ENCODE results near the gene PRSS48.
"Not testable (repeated sequence)": the region's sequence is repeated elsewhere in the genome, so short reads cannot be mapped to it uniquely, and the experiment has no call there.

The PRSS48 gene

DNA sequence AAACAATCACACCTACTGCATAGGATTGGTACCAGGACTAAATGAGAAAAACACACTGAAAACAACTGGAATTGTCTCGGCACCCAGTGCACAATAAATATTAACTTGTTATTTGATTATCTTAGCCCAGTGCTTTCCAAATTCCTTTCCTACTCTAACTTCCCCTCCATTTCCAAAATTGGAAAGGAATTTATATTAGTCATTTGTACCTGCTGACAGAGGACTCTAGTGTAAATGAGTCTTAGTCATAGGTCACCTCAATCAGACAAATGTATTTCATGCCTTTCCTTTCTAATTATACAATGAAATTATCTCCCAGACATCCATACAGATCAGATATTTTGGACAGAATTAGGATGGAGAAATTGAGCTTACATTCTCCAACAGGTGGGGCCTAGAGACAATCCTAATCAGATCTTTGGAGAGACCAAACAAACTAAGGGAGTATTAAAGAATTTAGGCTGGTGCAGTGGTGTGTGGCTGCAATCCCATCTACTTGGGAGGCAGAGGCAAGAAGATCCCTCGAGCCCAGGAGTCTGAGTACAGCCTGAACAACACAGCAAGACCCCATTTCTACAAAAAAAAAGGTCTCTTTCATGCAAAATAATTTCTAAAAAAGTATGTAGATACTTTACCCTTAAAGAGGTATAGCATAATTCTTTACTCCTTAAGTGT lies 38.4 kb downstream of the PRSS48 start:
- in situ Hi-C loops (cut with MboI; ENCODE audit: low sequenced_read_pairs): no loop called here

DNA sequence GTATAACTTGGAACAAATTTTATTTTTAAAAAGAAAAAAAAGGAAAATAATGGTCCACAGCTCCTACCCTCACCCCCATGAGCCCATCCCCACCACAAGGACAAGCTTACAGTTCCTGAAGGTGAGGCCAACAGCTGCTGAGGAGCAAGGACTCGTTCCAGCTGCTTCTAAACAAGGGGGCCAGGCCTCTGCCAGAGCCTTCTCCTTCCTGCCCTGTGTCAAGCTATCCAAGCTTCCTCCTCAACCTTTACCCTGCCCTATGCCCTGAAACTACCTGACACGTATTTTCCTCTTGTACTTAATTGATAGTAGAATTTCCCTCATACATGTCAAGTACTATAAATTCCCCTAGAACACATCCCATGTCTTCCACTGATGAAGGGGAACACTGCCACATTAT lies 39.7 kb downstream of the PRSS48 start:
- in situ Hi-C loops (cut with MboI; ENCODE audit: low sequenced_read_pairs): no loop called here

DNA sequence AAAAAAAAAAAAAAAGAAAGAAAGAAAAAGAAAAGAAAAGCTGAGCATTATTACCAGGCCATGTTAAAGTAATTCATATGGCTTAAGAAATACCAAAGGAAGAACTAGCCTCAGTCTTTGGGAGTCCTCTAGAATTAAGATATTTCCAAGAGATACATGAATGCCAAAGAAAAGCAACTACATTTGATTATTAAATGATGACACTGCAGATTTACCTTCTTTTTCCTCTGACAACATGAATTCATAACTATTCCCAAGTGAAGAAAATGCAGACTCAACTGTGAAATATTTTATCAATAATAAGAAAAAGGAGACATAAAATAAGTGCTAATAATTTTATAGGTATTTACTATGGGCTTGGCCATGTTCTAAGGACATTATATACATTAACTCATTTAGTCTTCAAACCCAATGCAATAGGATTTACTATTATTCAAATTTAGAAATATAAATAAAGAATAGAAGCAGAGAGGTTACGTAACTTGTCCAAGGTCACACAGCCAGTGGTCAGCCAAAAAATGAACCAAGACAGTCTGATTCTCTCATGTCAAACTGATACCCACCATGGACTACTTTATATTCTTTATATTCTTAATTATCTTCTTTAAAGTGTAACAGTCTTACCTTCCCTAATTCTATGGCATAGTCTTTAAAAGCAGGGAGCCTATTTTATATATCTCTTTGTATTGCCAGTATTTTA lies 41.5 kb downstream of the PRSS48 start:
- in situ Hi-C loops (cut with MboI; ENCODE audit: low sequenced_read_pairs): no loop called here

DNA sequence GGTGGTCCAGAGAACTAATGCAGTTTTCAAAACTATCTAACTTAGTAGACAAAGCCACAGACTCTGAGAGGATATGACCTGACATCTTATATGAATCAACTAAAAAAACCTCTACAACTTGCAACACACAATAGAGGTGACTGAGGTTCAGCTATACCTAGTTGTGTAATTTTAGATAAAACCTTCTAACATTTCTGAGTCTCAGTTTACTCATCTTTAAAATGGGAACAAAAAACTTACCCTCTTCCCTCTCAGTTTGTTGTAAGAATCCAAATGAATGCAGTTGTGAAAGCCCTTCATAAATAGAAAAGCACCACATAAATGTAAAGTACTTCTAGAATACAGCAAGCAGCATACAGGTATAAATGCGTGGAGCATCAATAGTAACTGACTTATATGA lies 42.5 kb downstream of the PRSS48 start:
- in situ Hi-C loops (cut with MboI; ENCODE audit: low sequenced_read_pairs): no loop called here

DNA sequence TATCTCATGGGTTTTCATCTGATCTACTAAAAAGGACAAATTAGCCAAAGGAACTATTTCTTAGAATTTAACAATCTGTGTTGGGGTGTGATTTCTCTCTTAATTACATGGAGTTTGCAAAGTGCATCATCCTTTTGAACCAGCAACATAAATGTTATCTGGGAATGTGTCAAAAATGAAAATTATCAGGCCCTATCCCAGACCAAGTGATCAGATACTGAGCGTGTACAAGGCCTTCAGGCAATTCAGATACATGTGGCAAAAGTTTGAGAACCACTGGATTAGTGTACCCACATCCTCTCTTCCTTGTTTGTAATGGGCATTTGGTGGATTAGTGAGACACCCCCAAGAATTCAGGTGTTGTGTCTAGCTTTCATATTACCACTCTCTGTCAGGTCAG lies 44.6 kb downstream of the PRSS48 start:
- in situ Hi-C loops (cut with MboI; ENCODE audit: low sequenced_read_pairs): no loop called here

DNA sequence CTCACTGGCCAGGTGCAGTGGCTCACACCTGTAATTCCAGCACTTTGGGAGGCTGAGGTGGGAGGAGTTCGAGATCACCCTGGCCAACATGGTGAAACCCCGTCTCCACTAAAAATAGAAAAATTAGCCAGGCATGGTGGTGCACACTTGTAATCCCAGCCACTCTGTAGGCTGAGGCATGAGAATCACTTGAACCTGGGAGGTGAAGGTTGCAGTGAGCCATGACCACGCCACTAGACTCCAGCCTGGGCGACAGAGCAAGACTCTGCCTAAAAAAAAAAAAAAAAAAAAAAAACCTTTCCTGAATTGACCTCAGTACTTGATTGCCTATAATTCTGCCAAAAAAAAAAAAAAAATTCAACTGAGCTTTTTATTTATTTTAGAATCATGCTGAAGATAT lies 45.2 kb downstream of the PRSS48 start:
- in situ Hi-C loops (cut with MboI; ENCODE audit: low sequenced_read_pairs): not testable (repeated sequence)

DNA sequence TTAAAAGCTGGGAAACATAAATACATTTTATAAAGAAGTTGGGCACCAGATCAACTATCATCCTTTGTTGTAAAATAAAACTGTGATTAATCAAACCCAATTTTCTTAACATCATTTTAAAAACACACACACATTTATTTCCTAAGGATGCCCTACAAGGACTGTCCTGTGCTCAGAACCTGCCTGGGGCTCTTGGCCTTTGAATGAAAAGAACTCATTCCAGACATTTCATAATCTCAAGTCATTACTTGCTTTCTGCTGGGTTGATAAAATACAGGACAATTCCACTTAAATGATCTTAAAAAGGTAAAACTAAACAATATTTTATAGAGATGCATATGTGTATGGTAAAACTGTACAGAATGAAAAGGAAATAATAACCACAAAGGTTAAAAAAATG lies 45.6 kb downstream of the PRSS48 start:
- in situ Hi-C loops (cut with MboI; ENCODE audit: low sequenced_read_pairs): no loop called here

DNA sequence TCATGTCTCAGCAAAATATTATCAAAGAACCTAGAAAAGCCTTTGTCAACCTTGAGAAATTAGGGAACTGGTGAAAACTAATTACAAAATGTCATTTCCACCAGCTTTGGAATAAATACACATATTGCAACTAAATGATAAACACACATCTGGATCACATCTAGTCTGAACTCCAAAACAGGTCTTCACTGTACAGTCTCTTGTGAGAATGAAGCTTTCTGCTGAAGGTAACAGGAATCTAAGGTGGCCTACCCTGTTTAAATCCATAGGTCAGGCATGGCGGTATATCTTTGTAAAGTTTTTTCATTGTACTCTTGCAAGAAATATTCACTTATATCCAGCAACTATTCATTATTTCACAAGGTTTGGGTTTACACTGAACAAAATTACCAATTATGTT lies 46.7 kb downstream of the PRSS48 start:
- in situ Hi-C loops (cut with MboI; ENCODE audit: low sequenced_read_pairs): no loop called here

DNA sequence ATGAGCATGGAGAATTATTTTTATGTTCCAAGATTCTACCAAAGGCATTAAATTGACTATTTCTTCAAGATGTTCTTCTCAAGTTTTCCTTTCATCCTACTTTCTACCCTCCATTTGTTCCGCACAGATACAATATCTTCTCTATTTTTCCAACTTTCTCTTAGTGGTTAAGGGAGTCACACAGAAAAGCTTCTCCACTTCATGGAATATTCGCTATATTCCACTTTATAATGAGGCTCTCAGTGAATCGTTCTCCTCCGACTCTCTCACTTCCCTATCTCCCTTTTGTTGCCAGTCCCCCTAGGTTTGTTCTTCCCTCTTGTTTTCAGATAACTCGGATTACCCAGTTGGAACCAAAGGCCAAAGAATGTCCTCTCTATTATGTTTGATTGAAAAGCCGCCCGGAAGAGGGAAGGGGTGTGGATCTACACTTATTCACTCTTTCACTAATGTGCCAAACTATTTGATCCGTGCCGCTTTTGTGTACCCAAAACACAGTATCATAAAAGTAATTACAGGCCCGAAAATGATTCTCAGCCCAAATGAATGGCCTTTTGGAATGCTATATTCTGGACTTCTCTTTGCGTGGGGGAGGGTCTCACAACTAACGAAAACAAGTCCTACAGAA lies 47.3 kb downstream of the PRSS48 start:
- in situ Hi-C loops (cut with MboI; ENCODE audit: low sequenced_read_pairs): no loop called here

DNA sequence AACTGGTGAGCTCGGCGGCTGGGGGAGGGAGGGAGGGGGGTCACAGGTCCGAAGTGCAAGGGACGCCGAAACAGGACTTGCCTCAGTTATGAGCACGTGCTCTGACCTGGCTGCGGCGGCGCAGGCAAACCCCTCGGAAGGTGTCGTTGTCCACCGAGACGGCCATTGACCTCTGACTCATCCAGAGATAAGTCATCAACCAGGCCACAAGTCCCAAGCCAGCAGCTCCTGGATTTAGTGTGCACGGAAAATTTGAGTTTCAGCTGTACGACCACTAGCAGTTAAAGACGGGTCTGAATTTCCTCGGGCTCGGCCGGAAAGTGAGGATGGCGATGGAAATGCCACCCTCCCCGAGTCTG lies 47.8 kb downstream of the PRSS48 start:
- in situ Hi-C loops (cut with MboI; ENCODE audit: low sequenced_read_pairs): no loop called here

DNA sequence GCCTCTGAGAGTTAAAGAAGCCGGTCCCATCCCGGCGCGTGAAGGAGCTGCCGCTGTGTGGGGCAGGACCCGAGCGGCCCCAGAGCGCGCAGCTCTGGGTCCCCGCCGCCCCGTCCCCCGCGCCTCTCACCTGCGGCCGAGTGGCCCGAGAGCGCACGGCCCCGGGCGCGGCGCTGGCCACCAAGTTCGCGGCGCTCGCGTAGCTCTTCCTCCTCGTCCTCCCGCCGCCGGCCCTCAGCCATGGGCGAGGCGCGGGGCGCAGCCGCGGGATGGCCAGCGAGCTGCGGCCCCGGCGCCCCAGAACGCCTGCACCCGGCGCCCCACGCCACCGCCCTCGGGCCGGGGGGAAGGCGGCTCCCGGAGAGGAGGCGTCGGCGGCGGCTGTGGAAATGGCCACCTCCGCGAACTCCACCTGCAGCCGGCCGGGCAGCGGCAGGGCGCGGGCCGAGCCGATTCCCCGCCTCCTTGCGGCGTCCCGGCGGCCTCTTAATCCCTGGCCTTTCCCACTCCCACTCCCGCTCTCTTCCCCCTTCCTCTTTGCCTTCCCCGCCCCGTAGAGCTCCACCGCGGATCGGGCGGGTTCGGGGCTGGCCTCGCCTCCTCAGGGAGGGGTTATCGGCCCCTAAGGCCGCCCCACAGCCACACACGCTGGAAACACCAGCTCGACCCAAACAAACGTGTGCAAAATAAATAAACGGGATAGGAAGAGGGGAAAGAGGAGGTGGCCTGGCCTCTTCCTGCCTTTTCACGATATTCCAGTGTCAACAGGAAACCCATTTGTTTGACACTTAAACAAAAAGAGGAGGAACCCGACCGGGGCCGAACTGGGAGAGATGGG lies 48.4 kb downstream of the PRSS48 start, which contains the start of gene SH3D19:
Gene SH3D19, minus strand, starts transcription at position 495 of the 838 bp plus-strand sequence. Its CDS starts 253 bp downstream, at position 242.
- in situ Hi-C loops (cut with MboI; ENCODE audit: low sequenced_read_pairs): no loop called here

DNA sequence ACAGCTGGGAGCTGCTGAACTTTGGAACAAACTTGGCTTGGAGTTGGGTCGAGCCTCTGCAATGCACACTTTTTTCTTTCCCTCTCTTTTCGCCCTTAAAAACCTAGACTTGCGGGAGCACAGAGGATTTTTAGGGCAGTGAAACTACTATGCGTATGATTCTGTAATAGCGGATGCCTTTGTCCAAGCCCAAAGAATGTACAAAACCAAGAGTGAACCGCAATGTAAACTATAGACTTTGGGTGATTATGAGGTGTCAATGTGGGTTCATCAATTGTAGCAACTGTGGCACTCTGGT lies 48.9 kb downstream of the PRSS48 start:
- in situ Hi-C loops (cut with MboI; ENCODE audit: low sequenced_read_pairs): no loop called here

DNA sequence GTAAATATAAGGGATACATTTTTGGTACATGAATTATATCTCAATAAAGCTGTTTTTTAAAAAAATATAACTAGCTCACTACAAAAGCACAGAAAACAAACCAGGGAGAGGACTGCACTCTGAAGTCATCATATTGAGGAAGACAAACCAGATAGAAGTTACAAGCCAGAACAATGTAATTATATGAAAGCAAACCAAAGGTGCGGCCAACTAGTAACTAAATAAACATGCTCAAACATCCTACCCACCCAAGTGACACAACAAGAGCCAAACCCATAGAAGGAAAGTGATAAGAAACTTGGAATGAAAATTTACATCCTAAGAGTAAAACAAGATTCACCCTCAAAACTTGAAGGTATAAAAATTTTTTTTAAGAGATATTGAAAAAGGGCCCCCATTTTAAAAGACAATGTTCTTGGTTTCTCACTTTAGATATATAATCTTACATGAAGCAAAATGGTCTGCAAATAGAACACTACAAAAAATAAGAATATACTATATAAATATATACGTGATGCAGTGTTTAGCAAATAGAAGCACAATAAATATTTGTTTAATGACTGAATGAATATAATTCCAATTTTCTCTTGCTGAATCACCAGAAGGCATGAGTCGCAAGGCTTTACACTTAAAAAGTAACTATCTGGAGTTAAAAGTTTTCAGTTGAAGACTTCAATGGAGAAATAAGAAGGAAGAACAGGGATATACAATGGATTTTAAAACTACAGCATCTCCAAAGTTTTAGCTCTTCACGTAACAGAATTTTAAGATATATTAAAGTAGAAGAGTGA lies 52.5 kb downstream of the PRSS48 start:
- in situ Hi-C loops (cut with MboI; ENCODE audit: low sequenced_read_pairs): no loop called here

DNA sequence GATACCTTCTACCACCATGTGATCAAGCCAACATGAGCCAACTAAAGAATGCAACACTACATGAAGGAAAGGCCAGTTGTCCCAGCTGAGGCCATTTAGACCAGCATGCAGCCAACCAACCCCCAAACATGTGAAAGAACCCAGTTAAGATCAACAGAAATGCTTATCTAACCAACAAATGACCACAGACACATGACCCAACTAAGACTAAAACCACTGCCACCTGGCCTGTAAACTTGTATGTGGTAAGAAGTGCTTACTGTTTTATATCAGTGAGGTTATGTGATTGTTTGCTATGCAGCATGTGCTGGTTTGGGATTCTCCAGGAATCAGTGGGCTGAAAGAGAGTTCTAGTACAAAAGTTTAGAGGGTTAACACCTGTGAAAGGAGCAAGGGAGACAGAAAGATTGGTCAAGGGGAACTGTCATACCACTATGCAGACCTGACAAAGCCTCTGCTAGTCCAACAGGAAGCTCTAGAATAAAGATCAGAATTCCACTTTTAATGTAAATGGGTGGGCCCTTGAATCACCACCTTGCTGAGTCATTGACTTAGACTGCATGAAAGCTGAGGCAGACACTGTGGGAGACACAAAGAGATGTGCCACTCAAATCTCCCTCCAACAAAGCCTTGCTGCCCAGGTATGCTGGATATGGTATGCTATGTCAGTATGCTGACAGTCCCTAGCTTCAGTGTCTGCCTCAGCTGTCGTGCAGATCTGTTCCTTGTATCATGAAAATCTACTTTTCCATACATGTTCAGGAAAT lies 54.5 kb downstream of the PRSS48 start:
- in situ Hi-C loops (cut with MboI; ENCODE audit: low sequenced_read_pairs): no loop called here

DNA sequence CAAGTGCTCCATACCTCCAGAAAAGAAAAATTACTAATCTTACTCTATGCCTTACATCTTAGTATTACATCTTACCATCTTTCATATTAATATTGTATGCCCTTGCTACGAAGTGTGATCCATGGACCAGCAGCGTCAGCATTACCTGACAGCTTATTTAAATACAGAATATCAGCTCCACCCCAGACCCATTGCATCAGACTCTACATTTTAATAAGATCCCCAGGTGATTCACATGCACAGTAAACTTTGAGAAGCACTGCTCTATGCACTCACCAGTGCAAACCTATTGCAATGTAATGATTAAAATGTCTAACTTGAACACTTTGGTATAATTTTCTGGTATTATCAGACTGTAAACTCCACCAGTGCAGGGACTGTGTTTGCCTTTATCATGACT lies 62.5 kb downstream of the PRSS48 start:
- in situ Hi-C loops (cut with MboI; ENCODE audit: low sequenced_read_pairs): no loop called here

DNA sequence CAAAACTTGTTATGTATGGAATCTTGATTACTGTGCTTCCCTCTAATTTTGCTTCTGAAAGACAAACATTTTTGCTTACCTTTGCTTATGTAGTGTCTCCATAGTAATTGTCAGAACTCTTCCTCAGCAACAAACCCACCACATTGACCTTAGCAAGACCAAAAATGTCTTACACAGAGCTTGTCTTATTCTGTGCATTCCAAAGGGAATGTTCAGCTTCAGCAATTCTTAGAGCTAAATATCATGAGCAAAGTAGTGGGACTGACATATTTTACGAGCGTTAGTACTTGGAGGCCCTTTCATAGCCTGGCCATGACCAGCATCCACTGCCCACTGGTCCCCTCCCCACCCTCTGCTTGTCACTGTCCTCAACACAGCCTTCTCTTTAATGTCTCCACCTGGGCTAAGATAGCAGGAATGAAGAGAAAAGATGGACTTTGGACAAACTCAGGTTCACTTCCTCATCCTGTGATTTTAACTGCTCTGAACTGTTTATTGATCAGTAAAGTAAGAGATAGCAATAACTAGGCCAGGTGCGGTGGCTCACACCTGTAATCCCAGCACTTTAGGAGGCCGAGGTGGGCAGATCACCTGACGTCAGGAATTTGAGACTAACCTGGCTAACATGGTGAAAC lies 63.9 kb downstream of the PRSS48 start:
- in situ Hi-C loops (cut with MboI; ENCODE audit: low sequenced_read_pairs): no loop called here

Measured in hTERT RPE-1 (cell line).